ENCODE results near the gene TGFB2.

TGFB2 gene

GRCh38 chr1:218347336-218347722 is 2.2 kb downstream of the TGFB2 start:
- DNase-seq, result no peak
- TF ChIP-seq POLR2A (IDR thresholded peaks at IDR 0.05; ENCODE audit: low read length), result no peak
- TF ChIP-seq GATA1 (IDR thresholded peaks at IDR 0.05; ENCODE audit: low read depth, low read length), result no peak

- DNase-seq, result no peak
- TF ChIP-seq GATA1 (IDR thresholded peaks at IDR 0.05; ENCODE audit: low read depth, low read length), result no peak
- TF ChIP-seq POLR2A (IDR thresholded peaks at IDR 0.05; ENCODE audit: low read length), result no peak
Observed at GRCh38 chr1:218347723-218348627, 2.8 kb downstream of the TGFB2 start.

- no peak for TF ChIP-seq GATA1 (IDR thresholded peaks at IDR 0.05; ENCODE audit: low read depth, low read length)
- TF ChIP-seq POLR2A (IDR thresholded peaks at IDR 0.05; ENCODE audit: low read length), result no peak
- no peak for DNase-seq
Observed at GRCh38 chr1:218348628-218349071, 3.5 kb downstream of the TGFB2 start.

GRCh38 chr1:218349348-218350034 is 4.4 kb downstream of the TGFB2 start:
- no peak for TF ChIP-seq POLR2A (IDR thresholded peaks at IDR 0.05; ENCODE audit: low read length)
- TF ChIP-seq GATA1 (IDR thresholded peaks at IDR 0.05; ENCODE audit: low read depth, low read length), result no peak
- no peak for DNase-seq

GRCh38 chr1:218350035-218350525 is 4.9 kb downstream of the TGFB2 start:
- TF ChIP-seq POLR2A (IDR thresholded peaks at IDR 0.05; ENCODE audit: low read length) (no peak), GATA1 (IDR thresholded peaks at IDR 0.05; ENCODE audit: low read depth, low read length) (no peak)
- DNase-seq, result no peak

GRCh38 chr1:218350801-218351266 is 5.7 kb downstream of the TGFB2 start:
- DNase-seq, result no peak
- TF ChIP-seq GATA1 (IDR thresholded peaks at IDR 0.05; ENCODE audit: low read depth, low read length), result no peak
- no peak for TF ChIP-seq POLR2A (IDR thresholded peaks at IDR 0.05; ENCODE audit: low read length)

GRCh38 chr1:218351391-218352074 is 6.4 kb downstream of the TGFB2 start:
- TF ChIP-seq POLR2A (IDR thresholded peaks at IDR 0.05; ENCODE audit: low read length) (no peak), GATA1 (IDR thresholded peaks at IDR 0.05; ENCODE audit: low read depth, low read length) (no peak)
- peak in 1 of 2 experiments; percentile 12 for DNase-seq

GRCh38 chr1:218352075-218352438 is 6.9 kb downstream of the TGFB2 start:
- no peak for TF ChIP-seq POLR2A (IDR thresholded peaks at IDR 0.05; ENCODE audit: low read length)
- TF ChIP-seq GATA1 (IDR thresholded peaks at IDR 0.05; ENCODE audit: low read depth, low read length), result no peak
- no peak for DNase-seq

- DNase-seq, result no peak
- TF ChIP-seq GATA1 (IDR thresholded peaks at IDR 0.05; ENCODE audit: low read depth, low read length) (no peak), POLR2A (IDR thresholded peaks at IDR 0.05; ENCODE audit: low read length) (no peak)
Observed at GRCh38 chr1:218353656-218354055, 8.5 kb downstream of the TGFB2 start.

GRCh38 chr1:218355278-218355677 is 10.1 kb downstream of the TGFB2 start:
- no peak for TF ChIP-seq GATA1 (IDR thresholded peaks at IDR 0.05; ENCODE audit: low read depth, low read length)
- TF ChIP-seq POLR2A (IDR thresholded peaks at IDR 0.05; ENCODE audit: low read length), result no peak

GRCh38 chr1:218357211-218357892 is 12.2 kb downstream of the TGFB2 start:
- DNase-seq, result no peak
- TF ChIP-seq POLR2A (IDR thresholded peaks at IDR 0.05; ENCODE audit: low read length) (no peak), GATA1 (IDR thresholded peaks at IDR 0.05; ENCODE audit: low read depth, low read length) (no peak)

More at GRCh38 chr1:218355278-218355677, 10.1 kb downstream of the TGFB2 start:
- DNase-seq, result no peak

- DNase-seq, result no peak
- TF ChIP-seq GATA1 (IDR thresholded peaks at IDR 0.05; ENCODE audit: low read depth, low read length) (no peak), POLR2A (IDR thresholded peaks at IDR 0.05; ENCODE audit: low read length) (no peak)
Observed at GRCh38 chr1:218357893-218358232, 12.7 kb downstream of the TGFB2 start.

GRCh38 chr1:218361298-218362065 is 16.3 kb downstream of the TGFB2 start:
- TF ChIP-seq GATA1 (IDR thresholded peaks at IDR 0.05; ENCODE audit: low read depth, low read length) (no peak), POLR2A (IDR thresholded peaks at IDR 0.05; ENCODE audit: low read length) (no peak)
- DNase-seq, result no peak

Measured in erythroblast (primary cell).